ENCODE results near the gene WDR31. TPM values are rescaled to one million over a fixed set of nuclear protein-coding genes. Genes with fewer than 3 reads are reported as not detected.
"Not testable (repeated sequence)": the region's sequence is repeated elsewhere in the genome, so short reads cannot be mapped to it uniquely, and the experiment has no call there.

Gene WDR31
- total and polyA plus RNA-seq, 5 experiments from 2014 or later = 0.21 to 1.2 (median 0.62) TPM

DNA sequence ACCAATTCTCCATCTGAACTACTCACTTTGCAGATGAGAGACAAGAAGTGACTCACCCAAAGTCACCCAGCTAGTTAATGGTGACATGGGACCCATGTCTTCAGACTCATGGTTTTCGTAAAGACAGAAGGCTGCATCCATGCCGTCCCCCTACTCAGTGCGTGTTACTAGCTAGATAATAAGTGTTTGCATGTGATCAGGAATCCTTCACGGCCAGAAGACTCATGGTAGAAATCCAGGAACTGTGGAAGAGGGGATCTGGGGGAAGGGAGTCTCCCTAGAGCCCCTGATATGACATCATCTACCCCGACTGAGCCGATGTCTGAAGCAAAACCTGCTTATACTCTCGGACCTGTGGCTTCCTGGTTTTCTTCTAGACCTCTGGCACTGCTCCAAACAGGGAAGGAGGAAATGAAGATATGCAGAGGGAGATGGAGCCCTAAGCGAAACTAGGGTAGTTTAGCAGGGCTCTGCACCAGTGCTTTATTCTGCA is 40.2 kb downstream of the WDR31 start:
- Mint-ChIP-seq H3K27ac (peak overlapping the region in 2 of 10 donors; percentile 43 to 54), H3K4me3 (no peak overlapping the region), H3K4me1 (peaks cover 0 to 2% (median 0%) of the 10 kb centered on the region in 4 donors), H3K36me3 (no peaks in the 10 kb centered on the region), H3K27me3 (peaks cover 0 to 11% (median 4%) of the 10 kb centered on the region in 5 donors), H3K9me3 (no peaks in the 10 kb centered on the region)
- DNase-seq (no peak), ATAC-seq (no peak)
- POLR2A ChIA-PET = no interaction called here

DNA sequence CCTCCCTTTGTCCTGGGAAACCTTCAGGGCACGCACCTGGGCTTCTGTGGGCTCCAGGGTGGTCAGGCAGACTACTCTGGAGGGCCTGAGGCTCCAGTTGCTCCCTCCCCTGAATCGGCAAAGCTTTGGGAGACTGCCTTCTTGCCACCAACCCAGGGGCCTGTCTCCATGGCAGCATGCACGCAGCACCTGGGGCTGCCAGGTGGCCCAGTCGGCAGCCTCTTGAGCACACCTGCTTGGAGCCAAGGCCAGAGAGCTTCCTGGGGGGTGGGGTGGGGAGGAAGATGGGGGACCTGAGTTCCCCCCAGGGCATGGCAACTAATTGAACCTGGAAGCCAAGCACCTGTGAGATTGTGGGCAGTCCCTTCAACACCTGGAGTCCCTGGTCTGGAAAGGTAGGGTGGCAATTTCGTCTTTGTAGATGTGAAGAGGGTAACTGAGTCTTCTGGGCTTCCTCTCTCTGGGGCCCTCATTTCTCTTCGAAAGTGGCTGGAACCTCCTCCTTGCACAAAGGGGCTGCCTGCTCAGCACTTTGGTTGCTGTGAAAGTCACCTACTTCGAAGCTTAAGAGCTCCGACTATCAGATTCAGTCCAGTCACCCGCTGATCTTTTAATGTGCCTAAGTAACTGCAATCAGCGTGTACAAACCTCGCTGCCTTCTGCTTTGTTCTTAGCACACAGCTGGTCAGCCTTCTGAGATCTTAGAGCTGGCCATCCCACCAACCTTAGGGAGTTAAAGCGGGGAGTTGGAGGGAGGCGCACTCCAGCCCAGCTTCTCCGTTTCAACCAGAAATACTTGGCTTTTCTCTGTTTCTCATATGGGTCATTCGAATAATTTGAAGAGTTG is 40.9 kb downstream of the WDR31 start:
- Mint-ChIP-seq H3K9me3 (no peaks in the 10 kb centered on the region), H3K27me3 (peaks cover 0 to 11% (median 4%) of the 10 kb centered on the region in 5 donors), H3K36me3 (peaks cover 0 to 2% (median 0%) of the 10 kb centered on the region in 3 donors), H3K4me1 (peaks cover 0 to 2% (median 0%) of the 10 kb centered on the region in 4 donors), H3K27ac (peak overlapping the region in 1 of 10 donors; percentile 52), H3K4me3 (no peak overlapping the region)
- no peak for DNase-seq
- no peak for ATAC-seq
- POLR2A ChIA-PET = no interaction called here

DNA sequence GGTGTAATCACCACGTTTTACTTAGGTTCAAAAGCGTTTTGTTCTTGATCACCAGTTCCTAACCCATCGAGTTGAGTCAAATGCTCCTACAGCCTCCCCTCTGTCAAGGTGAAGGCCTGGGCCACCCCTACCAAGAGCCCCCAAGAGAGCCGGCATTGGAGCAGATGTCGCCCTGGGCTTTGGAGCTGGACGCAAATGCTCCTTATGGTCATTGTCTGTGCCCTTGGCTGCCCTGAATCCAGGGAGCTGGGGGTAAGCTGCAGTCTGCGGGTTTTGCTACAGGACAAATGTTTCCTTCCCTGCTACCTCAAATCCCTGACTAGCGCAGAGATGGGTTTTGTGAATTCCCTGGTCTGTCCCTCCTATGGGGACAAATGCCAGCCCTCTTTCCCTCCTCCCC is 41.8 kb downstream of the WDR31 start:
- peaks cover 0 to 9% (median 2%) of the 10 kb centered on the region in 5 donors for H3K27me3 Mint-ChIP-seq
- ATAC-seq (no peak), DNase-seq (no peak)
- H3K36me3 Mint-ChIP-seq = peaks cover 0 to 5% (median 0%) of the 10 kb centered on the region in 3 donors
- H3K4me3 Mint-ChIP-seq = no peak overlapping the region
- POLR2A ChIA-PET = no interaction called here
- peaks cover 0 to 2% (median 0%) of the 10 kb centered on the region in 4 donors for H3K4me1 Mint-ChIP-seq
- no peaks in the 10 kb centered on the region for H3K9me3 Mint-ChIP-seq
- no peak overlapping the region for H3K27ac Mint-ChIP-seq

DNA sequence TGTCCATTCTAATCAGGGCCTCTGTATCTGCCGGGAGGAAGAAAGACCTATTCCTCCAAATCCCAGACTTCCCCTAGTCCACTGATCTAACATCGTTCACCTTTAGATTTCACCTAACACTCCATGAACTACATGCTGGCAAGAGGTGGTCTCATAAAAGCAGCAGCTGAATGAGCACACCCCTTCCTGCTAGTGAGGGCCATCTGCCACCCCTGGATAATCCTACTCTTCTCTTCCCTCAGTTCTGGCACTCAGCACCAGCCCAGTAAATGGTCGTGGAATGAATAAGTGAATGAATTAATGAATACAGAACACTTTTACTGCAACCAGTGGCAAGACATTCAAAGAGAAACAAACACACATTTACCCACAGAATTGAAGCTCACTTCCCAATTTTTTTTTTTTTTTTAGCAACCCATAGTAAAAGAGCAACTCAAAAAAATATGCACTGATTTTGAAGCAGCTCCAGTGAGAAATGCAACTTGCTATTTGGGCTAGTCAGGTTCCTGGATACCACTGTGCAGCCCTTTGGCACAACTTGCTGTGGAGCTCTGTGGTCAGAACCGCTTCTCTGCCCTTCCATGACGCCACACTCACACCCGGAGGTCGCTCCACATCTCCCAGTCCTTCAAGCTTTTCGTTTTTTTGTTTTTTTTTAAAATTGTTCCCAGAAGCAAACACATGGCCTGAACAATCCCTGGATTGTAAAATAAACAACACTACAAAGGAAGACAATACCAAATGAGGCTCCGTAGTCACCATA is 43.1 kb downstream of the WDR31 start:
- peak overlapping the region in 5 of 10 donors; percentile 43 to 81 (median 47) for H3K27ac Mint-ChIP-seq
- peaks cover 0 to 2% (median 0%) of the 10 kb centered on the region in 4 donors for H3K4me1 Mint-ChIP-seq
- peaks cover 0 to 4% (median 0%) of the 10 kb centered on the region in 5 donors for H3K27me3 Mint-ChIP-seq
- POLR2A ChIA-PET = no interaction called here
- H3K36me3 Mint-ChIP-seq = peaks cover 0 to 19% (median 0%) of the 10 kb centered on the region in 3 donors
- no peaks in the 10 kb centered on the region for H3K9me3 Mint-ChIP-seq
- ATAC-seq (no peak), DNase-seq (no peak)
- H3K4me3 Mint-ChIP-seq = no peak overlapping the region

DNA sequence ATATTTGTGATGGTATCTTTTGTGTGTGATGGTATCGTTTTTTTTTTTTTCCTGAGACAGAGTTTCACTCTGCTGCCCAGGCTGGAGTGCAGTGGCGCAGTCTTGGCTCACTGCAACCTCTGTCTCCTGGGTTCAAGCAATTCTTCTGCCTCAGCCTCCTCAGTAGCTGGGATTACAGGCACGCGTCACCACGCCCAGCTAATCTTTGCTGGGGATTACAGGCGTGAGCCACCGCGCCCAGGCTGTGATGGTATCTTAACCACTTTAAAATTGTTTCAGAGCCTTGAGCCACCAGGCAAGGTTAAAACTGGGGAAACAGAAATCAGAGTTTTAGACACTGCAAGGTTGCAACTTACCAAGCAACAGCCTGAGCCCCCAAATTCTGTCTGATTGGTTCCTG is 43.8 kb downstream of the WDR31 start:
- Mint-ChIP-seq H3K36me3 (peaks cover 0 to 26% (median 3%) of the 10 kb centered on the region in 3 donors), H3K27ac (peak overlapping the region in 2 of 10 donors; percentile 44 to 81)
- H3K4me1 Mint-ChIP-seq, H3K4me3 Mint-ChIP-seq, H3K9me3 Mint-ChIP-seq, POLR2A ChIA-PET, H3K27me3 Mint-ChIP-seq, ATAC-seq, DNase-seq: not testable (repeated sequence)

DNA sequence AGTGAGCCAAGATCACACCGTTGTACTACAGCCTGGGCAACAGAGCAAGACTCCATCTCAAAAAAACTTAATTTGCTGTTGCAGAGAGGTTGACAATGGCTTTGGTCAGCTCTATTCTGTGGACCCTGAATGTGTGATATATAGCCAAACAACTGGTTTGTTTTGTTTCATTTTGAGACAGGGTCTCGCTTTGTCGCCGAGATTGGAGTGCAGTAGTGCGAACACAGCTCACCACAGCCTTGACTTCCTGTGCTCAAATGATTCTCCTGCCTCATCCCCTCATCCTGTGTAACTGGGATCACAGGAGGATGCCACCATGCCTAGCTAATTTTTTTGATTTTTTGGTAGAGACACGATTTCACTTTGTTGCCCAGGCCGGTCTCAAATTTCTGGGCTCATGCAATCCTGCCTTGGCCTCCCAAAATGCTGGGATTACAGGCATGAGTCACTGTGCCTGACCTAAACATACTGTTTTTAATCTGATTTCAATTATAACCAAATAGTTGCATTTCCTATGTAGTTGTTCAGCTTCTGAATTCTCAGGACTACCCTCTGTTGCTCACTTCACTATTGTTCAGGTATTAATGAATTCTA is 46.7 kb downstream of the WDR31 start:
- no peaks in the 10 kb centered on the region for H3K27me3 Mint-ChIP-seq
- ATAC-seq = no peak
- H3K36me3 Mint-ChIP-seq = peaks cover 4 to 55% (median 14%) of the 10 kb centered on the region in 3 donors
- POLR2A ChIA-PET = no interaction called here
- H3K9me3 Mint-ChIP-seq = no peaks in the 10 kb centered on the region
- H3K27ac Mint-ChIP-seq = peak overlapping the region in 7 of 10 donors; percentile 11 to 84 (median 53)
- H3K4me1 Mint-ChIP-seq = peaks cover 0 to 2% (median 0%) of the 10 kb centered on the region in 4 donors
- no peak for DNase-seq
- no peak overlapping the region for H3K4me3 Mint-ChIP-seq

DNA sequence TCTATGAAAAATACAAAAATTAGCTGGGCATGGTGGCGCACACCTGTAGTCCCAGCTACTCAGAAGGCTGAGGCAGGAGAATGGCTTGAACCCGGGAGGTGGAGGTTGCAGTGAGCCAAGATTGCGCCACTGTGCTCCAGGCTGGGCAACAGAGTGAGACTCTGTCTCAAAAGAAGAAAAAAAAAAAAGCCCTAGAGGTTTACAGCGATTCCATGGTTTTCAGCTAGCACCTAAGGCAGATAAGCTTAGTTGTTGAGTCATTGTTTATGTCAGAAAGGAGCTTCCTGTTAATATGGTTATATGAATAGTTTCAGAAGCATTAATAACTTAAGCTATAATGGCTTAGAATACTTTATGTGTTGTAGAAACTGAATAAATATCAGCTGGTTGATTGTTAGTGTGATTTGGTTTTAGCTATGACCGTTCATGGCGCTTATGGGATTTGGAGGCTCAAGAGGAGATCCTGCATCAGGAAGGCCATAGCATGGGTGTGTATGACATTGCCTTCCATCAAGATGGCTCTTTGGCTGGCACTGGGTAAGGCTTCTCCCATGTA is 49.9 kb downstream of the WDR31 start:
- DNase-seq (no peak), ATAC-seq (no peak)
- H3K9me3 Mint-ChIP-seq = no peaks in the 10 kb centered on the region
- POLR2A ChIA-PET = no interaction called here
- H3K27ac Mint-ChIP-seq = peak overlapping the region in 3 of 10 donors; percentile 22 to 38 (median 27)
- H3K4me1 Mint-ChIP-seq = peaks cover 0 to 4% (median 0%) of the 10 kb centered on the region in 4 donors
- no peaks in the 10 kb centered on the region for H3K27me3 Mint-ChIP-seq
- H3K4me3 Mint-ChIP-seq = no peak overlapping the region
- peaks cover 4 to 78% (median 18%) of the 10 kb centered on the region in 3 donors for H3K36me3 Mint-ChIP-seq

DNA sequence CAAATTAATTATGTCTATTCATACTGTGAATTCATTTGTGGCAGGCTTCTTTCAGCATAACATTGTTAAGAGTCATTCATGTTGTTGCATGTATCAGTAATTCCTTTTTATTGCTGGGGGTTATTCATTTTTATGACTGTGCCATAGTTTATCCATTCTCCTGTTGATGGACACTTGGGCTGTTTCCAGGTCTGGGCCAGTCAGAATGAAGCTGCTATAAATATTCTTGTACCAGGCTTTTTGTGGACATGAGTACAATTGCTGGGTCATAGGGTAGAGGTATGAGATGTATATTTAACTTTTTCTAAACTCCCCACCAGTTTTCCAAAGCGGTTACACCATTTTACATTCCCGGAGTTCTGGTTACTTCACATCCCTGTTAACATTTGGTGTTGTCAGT is 51.0 kb downstream of the WDR31 start:
- Mint-ChIP-seq H3K36me3 (peaks cover 4 to 85% (median 24%) of the 10 kb centered on the region in 3 donors), H3K27me3 (no peaks in the 10 kb centered on the region), H3K4me1 (peaks cover 0 to 4% (median 0%) of the 10 kb centered on the region in 4 donors), H3K4me3 (no peak overlapping the region), H3K27ac (no peak overlapping the region), H3K9me3 (no peaks in the 10 kb centered on the region)
- no peak for DNase-seq
- POLR2A ChIA-PET = no interaction called here
- ATAC-seq = no peak

DNA sequence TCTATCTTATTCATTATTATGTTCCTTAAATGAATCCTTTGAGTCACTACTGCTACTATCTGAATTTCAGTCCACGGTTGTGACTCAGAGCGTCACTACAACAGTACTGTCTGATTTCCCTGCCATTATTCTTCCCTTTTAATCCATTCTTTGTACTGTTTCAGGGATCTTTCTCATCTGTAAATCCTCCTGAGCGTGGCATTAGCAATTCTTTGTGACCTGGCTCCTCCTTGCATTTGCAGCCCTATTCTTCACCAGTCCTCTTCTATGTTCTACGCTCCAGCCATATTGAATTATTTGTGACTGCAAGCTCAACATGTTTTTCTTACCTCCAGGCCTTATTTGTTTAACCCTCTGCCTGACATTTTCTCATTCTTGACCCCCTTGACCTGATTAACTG is 58.7 kb downstream of the WDR31 start:
- Mint-ChIP-seq H3K27ac (peak overlapping the region in 3 of 10 donors; percentile 55 to 72 (median 57)), H3K4me3 (no peak overlapping the region), H3K27me3 (no peaks in the 10 kb centered on the region), H3K36me3 (peaks cover 10 to 75% (median 29%) of the 10 kb centered on the region in 3 donors), H3K9me3 (no peaks in the 10 kb centered on the region), H3K4me1 (peaks cover 17 to 32% (median 25%) of the 10 kb centered on the region in 4 donors)
- no peak for DNase-seq
- POLR2A ChIA-PET = no interaction called here
- ATAC-seq = no peak

DNA sequence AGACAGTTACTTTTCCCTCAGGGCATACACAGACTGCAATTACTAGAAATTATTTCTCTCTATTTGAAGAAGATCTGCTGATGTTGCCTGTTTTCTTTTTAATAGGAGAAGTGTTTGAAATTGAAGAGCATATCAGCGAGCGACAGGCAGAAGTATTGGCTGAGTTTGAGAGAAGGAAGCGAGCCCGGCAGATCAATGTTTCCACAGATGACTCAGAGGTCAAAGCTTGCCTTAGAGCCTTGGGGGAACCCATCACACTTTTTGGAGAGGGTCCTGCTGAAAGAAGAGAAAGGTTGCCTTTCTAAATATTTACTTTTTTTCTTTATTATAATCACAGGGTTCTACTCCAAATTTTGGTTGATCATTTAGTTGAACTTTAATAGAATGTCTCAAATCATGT is 61.2 kb downstream of the WDR31 start:
- Mint-ChIP-seq H3K4me1 (peaks cover 20 to 33% (median 30%) of the 10 kb centered on the region in 4 donors), H3K27ac (peak overlapping the region in 3 of 10 donors; percentile 35 to 74 (median 48)), H3K36me3 (peaks cover 10 to 63% (median 19%) of the 10 kb centered on the region in 3 donors), H3K4me3 (no peak overlapping the region), H3K27me3 (no peaks in the 10 kb centered on the region), H3K9me3 (no peaks in the 10 kb centered on the region)
- ATAC-seq = no peak
- no peak for DNase-seq
- POLR2A ChIA-PET = no interaction called here

DNA sequence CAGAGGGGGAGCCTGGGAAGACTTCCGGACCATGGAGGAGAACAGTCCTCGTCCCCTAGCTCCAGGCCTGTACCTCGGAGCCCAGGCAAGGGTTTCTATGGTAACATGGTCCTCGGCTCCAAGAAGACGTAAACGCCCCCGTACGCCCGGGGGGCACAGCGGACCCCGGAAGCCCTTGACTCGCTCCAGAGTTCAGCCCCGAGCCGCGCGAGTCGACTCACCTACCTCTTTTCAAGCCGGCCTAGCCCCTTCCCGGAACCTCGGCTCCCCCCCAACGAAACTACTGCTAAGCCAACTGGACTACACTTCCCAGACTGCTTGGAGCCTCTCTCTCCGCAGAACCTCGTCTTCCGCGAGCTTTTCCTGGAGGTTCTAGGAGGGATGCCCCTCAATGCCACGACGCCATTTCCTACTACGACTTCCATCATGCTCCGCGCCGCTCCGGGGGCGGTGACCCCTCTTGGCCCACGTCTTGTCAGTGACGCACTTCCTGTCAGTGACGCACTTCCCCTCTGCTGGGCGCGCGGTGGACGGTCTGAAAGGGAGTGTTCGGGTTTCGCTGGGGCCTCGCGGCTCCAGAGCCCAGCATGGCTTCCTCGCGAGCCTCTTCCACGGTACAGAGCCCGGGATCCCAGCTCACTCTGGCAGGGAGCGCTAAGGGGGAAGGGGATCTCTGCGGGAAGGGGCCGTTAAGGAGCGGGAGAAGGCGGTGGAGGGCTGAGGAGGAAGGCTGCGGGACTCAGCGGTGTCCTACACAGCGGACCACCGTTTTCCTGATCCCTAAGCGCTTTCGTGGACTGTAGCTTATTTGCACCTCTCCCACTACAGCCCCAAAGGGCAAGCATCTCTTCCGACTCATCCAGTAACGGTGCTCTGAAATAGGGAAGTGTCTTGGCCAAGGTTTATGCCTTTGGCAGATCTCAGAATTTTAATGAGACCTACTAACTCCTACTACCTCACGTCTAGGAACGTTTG is 64.6 kb downstream of the WDR31 start, which contains the start of the genes CDC26 and PRPF4:
Gene CDC26, minus strand, starts transcription at position 416 of the 975 bp plus-strand sequence. CDS start 3,065 bp downstream, outside the sequence.
Gene PRPF4, plus strand, starts transcription at position 502 of the 975 bp plus-strand sequence. Its CDS starts 86 bp downstream, at position 588.
- POLR2A ChIA-PET = interaction anchor here (0.6 to 2.4 kb wide), 12 partner anchors 34 to 382 kb away, joined by 3 to 13 read pairs (median 4); partner anchors contain the start of genes ALAD, C9orf43, FKBP15 and HDHD3
- DNase-seq (peak; percentile 91 to 98 (median 94)), ATAC-seq (peak; percentile 87 to 91)
- Mint-ChIP-seq H3K27me3 (no peaks in the 10 kb centered on the region), H3K4me1 (peaks cover 16 to 42% (median 26%) of the 10 kb centered on the region in 4 donors), H3K9me3 (no peaks in the 10 kb centered on the region), H3K4me3 (no peak within 1 kb of the TSS), H3K36me3 (peaks cover 9 to 58% (median 27%) of the 10 kb centered on the region in 3 donors), H3K27ac (no peak within 1 kb of the TSS)

All from naive thymus-derived CD8-positive, alpha-beta T cell (primary cell).